GM18951 (cell line): ENCODE measurements around the gene RAB3C.

ENCODE experiments used
- POLR2A ChIP-seq: IDR thresholded peaks from 4 replicates; pipeline ENCODE4 v1.6.1; 2011; ENCODE audit warnings: mild to moderate bottlenecking; ENCODE audit not compliant: insufficient read length, insufficient read depth; ENCODE audit errors: extremely low read depth
- in situ Hi-C: fragments of 300-500 bp; cut with MboI; formaldehyde crosslinking; loops from one replicate; pipeline ENCODE4 v1.12.0; 2022; ENCODE audit warnings: low sequenced_read_pairs, mixed read lengths, inconsistent platforms; ENCODE audit not compliant: unreplicated experiment

RAB3C gene

GRCh38 chr5:58771796-58772195 is 188.9 kb downstream of the RAB3C start:
- in situ Hi-C loops, result no loop called here
- no peak for TF ChIP-seq POLR2A

- in situ Hi-C loops, result no loop called here
Observed at GRCh38 chr5:58773744-58774441, 191.0 kb downstream of the RAB3C start.

GRCh38 chr5:58774937-58775336 is 192.1 kb downstream of the RAB3C start:
- TF ChIP-seq POLR2A, result no peak
- in situ Hi-C loops, result no loop called here

More at GRCh38 chr5:58773744-58774441, 191.0 kb downstream of the RAB3C start:
- TF ChIP-seq POLR2A, result no peak

GRCh38 chr5:58775701-58776262 is 192.9 kb downstream of the RAB3C start:
- in situ Hi-C loops, result no loop called here
- no peak for TF ChIP-seq POLR2A

- in situ Hi-C loops, result no loop called here
- TF ChIP-seq POLR2A, result no peak
Observed at GRCh38 chr5:58776559-58776958, 193.7 kb downstream of the RAB3C start.

- no peak for TF ChIP-seq POLR2A
- in situ Hi-C loops, result no loop called here
Observed at GRCh38 chr5:58778888-58779287, 196.0 kb downstream of the RAB3C start.

- no peak for TF ChIP-seq POLR2A
- in situ Hi-C loops, result no loop called here
Observed at GRCh38 chr5:58786035-58786434, 203.2 kb downstream of the RAB3C start.

- no peak for TF ChIP-seq POLR2A
- in situ Hi-C loops, result no loop called here
Observed at GRCh38 chr5:58786711-58787303, 203.9 kb downstream of the RAB3C start.

GRCh38 chr5:58787987-58788386 is 205.1 kb downstream of the RAB3C start:
- in situ Hi-C loops, result no loop called here
- no peak for TF ChIP-seq POLR2A

- in situ Hi-C loops, result no loop called here
Observed at GRCh38 chr5:58793888-58794657, 211.2 kb downstream of the RAB3C start.

GRCh38 chr5:58794875-58795274 is 212.0 kb downstream of the RAB3C start:
- in situ Hi-C loops, result no loop called here
- no peak for TF ChIP-seq POLR2A

More at GRCh38 chr5:58793888-58794657, 211.2 kb downstream of the RAB3C start:
- TF ChIP-seq POLR2A, result no peak

GRCh38 chr5:58795327-58795726 is 212.5 kb downstream of the RAB3C start:
- in situ Hi-C loops, result no loop called here
- no peak for TF ChIP-seq POLR2A

- in situ Hi-C loops, result no loop called here
- no peak for TF ChIP-seq POLR2A
Observed at GRCh38 chr5:58797021-58797420, 214.1 kb downstream of the RAB3C start.
